Body of pancreas (tissue), 4 donors: Measurements from ENCODE around the gene IQGAP2.

Source experiments
- CTCF ChIP-seq, 7 experiments: fragments of 450-650 bp in 4 of 7; fragments of 200-600 bp in 3 of 7; sonication (generic) in 3 of 7; IDR thresholded peaks; one replicate each; pipeline ENCODE4 v1.5.1; 2016 to 2019; ENCODE audit warnings: antibody characterized with exemption in 7 of 7
- POLR2A ChIP-seq, 3 donors: fragments of 450-650 bp; IDR thresholded peaks; one replicate each; pipeline ENCODE4 v1.6.1; 2016; ENCODE audit warnings: antibody characterized with exemption in 3 of 3, mild to moderate bottlenecking in 2 of 3

GRCh38 chr5:76604838-76605237, 201.8 kb downstream of the IQGAP2 start:
- TF ChIP-seq CTCF (IDR thresholded peaks at IDR 0.05) (no peak), POLR2A (IDR thresholded peaks at IDR 0.05) (no peak)
